Activated CD8-positive, alpha-beta T cell treated with anti-CD3 and anti-CD28 coated beads, Interleukin-2, amount 10 ng/mL, durations not matched to agents 7 days and 5 days (primary cell): Measurements from ENCODE around the gene TECTB. TPM values are rescaled to one million over a fixed set of nuclear protein-coding genes. Genes with fewer than 3 reads are reported as not detected.

Source experiments
- ATAC-seq: fragments of 150-1000 bp; cut with Tn5 transposase; one replicate; pipeline ENCODE4 v1.10.0; 2021; ENCODE audit warnings: moderate library complexity
- CTCF ChIA-PET: fragments of 350-600 bp; sonication (Branson Sonifier 250); formaldehyde crosslinking; loops from one replicate; lab custom pipeline; 2021; ENCODE audit warnings: antibody characterized with exemption; lab: Charles Lee
- POLR2A ChIA-PET: fragments of 350-600 bp; sonication (Branson Sonifier 250); formaldehyde crosslinking; loops from one replicate; lab custom pipeline; 2021; ENCODE audit warnings: antibody characterized with exemption; lab: Charles Lee
- DNase-seq: peaks from one replicate; pipeline ENCODE4 v3.0.0-alpha.2; 2020
- H3K27ac Mint-ChIP-seq: one replicate; pipeline ENCODE4 v1.8.0; 2021; ENCODE audit warnings: mild to moderate bottlenecking, mixed read lengths
- H3K27me3 Mint-ChIP-seq: one replicate; pipeline ENCODE4 v1.8.0; 2021; ENCODE audit warnings: low read depth, mixed read lengths
- H3K36me3 Mint-ChIP-seq: one replicate; pipeline ENCODE4 v1.8.0; 2021; ENCODE audit warnings: low read depth, mixed read lengths
- H3K4me1 Mint-ChIP-seq: one replicate; pipeline ENCODE4 v1.8.0; 2021; ENCODE audit warnings: low read depth, mixed read lengths
- H3K4me3 Mint-ChIP-seq: one replicate; pipeline ENCODE4 v1.8.0; 2021; ENCODE audit warnings: mild to moderate bottlenecking, mixed read lengths
- H3K9me3 Mint-ChIP-seq: one replicate; pipeline ENCODE4 v1.8.0; 2022; ENCODE audit warnings: mixed read lengths; ENCODE audit not compliant: insufficient read depth
- microRNA-seq: library from miRNA; unstranded; fragments of <30 nt; microRNA quantifications from one replicate; pipeline ENCODE4 v1.2.0, GENCODE V29; 2022
- total RNA-seq, 2 experiments: library from RNA; stranded (reverse); gene quantifications; one replicate each; pipeline ENCODE4 v1.2.3, GENCODE V29; 2021

The TECTB gene
- total RNA-seq, 2 experiments from 2014 or later, result not detected

DNA sequence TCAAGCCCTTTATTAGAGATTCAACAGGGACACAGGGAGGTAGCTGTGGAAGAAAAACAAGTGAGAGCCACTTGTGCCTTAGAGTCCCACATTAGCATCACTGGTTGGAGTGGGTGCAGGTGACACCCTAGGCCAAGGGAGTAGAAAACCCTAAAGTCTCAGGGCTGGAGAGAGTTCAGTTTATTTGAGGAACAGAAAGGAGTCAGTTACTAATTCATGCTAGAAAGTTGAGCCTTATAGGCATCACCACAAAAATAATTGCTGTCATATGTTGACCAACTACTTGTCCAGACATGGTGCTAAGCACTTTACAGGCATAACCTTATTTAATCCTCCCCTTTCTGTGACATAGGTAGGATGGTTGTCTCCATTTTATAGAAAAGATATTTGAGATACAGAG lies 69.8 kb downstream of the TECTB start:
- no peaks in the 10 kb centered on the region for H3K36me3 Mint-ChIP-seq
- H3K4me1 Mint-ChIP-seq, result no peaks in the 10 kb centered on the region
- no peak overlapping the region for H3K27ac Mint-ChIP-seq
- H3K9me3 Mint-ChIP-seq, result no peaks in the 10 kb centered on the region
- POLR2A ChIA-PET, result no interaction called here
- CTCF ChIA-PET, result no interaction called here
- no peak overlapping the region for H3K4me3 Mint-ChIP-seq
- no peak for DNase-seq
- ATAC-seq, result no peak
- no peaks in the 10 kb centered on the region for H3K27me3 Mint-ChIP-seq

Small RNA genes lying within 50 kb of the gene (microRNA-seq; reads per million reads assigned to microRNA genes)
- gene MIR6715A (not detected), gene MIR6715B (not detected)

Other genes with a start within 250 kb of the TECTB start
- 1 to 10 TPM; 6.1 to 7.1 TPM for gene GPAM, start 99.6 kb upstream of the TECTB start, total RNA-seq
- gene ACSL5, start 90.7 kb downstream of the TECTB start, total RNA-seq, result 10 to 100 TPM; 50.7 to 53.1 TPM
- gene ZDHHC6, start 163.5 kb downstream of the TECTB start, total RNA-seq, result 10 to 100 TPM; 49.0 to 51.5 TPM
- 10 to 100 TPM; 40.2 to 43.7 TPM for gene VTI1A, start 163.8 kb downstream of the TECTB start, total RNA-seq